ENCODE results near the gene PRKG1. TPM values are rescaled to one million over a fixed set of nuclear protein-coding genes. Genes with fewer than 3 reads are reported as not detected.

Gene PRKG1
- total and polyA plus RNA-seq, 2 experiments from 2014 or later, result 18.2 to 21.1 TPM

DNA sequence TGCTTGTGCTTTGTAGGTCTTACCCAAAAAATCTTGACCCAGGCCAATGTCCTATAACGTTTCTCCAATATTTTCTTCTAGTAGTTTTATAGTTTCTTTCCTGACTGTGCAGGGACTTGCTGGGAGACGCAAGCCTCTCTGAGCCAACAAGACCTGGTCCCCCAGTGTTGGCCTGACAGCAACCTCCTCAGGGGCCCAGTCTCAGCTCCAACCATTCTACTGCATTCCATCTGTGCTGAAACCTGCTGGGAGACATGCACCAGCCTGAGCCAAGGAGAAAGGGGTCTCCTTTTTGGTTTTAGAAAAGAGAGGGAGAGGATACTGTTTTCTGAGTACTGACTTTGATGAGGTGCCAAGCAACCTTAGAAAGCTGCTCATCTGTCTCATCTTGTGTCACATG lies 251.4 kb downstream of the PRKG1 start:
- DNase-seq (ENCODE audit: low spot score), result peak; percentile 7
- Histone ChIP-seq H4K20me1 (replicated peaks; ENCODE audit: insufficient read depth) (no peaks in the 10 kb centered on the region), H3K27me3 (ENCODE audit: insufficient read depth) (no peaks in the 10 kb centered on the region), H3K79me2 (replicated peaks; ENCODE audit: insufficient read depth) (no peaks in the 10 kb centered on the region), H3K4me1 (ENCODE audit: insufficient read depth) (no peaks in the 10 kb centered on the region), H3K27ac (ENCODE audit: low read depth) (no peak overlapping the region), H3K36me3 (ENCODE audit: insufficient read depth) (no peaks in the 10 kb centered on the region), H2AFZ (no peak overlapping the region), H3F3A (replicated peaks; ENCODE audit: low read depth) (no peaks in the 10 kb centered on the region), H3K9me2 (ENCODE audit: insufficient read depth) (no peaks in the 10 kb centered on the region), H3K4me2 (no peak overlapping the region), H3K4me3 (no peak overlapping the region)
- Mint-ChIP-seq H3K27me3 (ENCODE audit: insufficient read depth, low read depth, poor library complexity) (peaks cover 3% of the 10 kb centered on the region), H3K4me3 (no peak overlapping the region), H3K4me1 (peaks cover 4% of the 10 kb centered on the region; the same call in 2 of the 3 replicates), H3K27ac (peak overlapping the region; percentile 8; the same call in 1 of the 2 replicates), H3K9me3 (no peaks in the 10 kb centered on the region), H3K36me3 (ENCODE audit: low read depth) (peaks cover 6% of the 10 kb centered on the region; the same call in 1 of the 3 replicates)
- TF ChIP-seq CREB1 (CRISPR knock-in tag; IDR thresholded peaks at IDR 0.05; ENCODE audit: low read depth), result no peak
- no peak for TF ChIP-seq EZH2 (IDR thresholded peaks at IDR 0.05; ENCODE audit: low read depth, unreplicated experiment)
- no peak for TF ChIP-seq NANOG (IDR thresholded peaks at IDR 0.05; ENCODE audit: borderline replicate concordance)
- no peak for TF ChIP-seq ZNF114 (CRISPR knock-in tag; IDR thresholded peaks at IDR 0.05)
- TF ChIP-seq, protein P1, sequence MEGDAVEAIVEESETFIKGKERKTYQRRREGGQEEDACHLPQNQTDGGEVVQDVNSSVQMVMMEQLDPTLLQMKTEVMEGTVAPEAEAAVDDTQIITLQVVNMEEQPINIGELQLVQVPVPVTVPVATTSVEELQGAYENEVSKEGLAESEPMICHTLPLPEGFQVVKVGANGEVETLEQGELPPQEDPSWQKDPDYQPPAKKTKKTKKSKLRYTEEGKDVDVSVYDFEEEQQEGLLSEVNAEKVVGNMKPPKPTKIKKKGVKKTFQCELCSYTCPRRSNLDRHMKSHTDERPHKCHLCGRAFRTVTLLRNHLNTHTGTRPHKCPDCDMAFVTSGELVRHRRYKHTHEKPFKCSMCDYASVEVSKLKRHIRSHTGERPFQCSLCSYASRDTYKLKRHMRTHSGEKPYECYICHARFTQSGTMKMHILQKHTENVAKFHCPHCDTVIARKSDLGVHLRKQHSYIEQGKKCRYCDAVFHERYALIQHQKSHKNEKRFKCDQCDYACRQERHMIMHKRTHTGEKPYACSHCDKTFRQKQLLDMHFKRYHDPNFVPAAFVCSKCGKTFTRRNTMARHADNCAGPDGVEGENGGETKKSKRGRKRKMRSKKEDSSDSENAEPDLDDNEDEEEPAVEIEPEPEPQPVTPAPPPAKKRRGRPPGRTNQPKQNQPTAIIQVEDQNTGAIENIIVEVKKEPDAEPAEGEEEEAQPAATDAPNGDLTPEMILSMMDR (conservative IDR thresholded peaks at IDR 0.05; ENCODE audit: low read depth in 2 of 2), result no peak
- TF ChIP-seq, protein P2, sequence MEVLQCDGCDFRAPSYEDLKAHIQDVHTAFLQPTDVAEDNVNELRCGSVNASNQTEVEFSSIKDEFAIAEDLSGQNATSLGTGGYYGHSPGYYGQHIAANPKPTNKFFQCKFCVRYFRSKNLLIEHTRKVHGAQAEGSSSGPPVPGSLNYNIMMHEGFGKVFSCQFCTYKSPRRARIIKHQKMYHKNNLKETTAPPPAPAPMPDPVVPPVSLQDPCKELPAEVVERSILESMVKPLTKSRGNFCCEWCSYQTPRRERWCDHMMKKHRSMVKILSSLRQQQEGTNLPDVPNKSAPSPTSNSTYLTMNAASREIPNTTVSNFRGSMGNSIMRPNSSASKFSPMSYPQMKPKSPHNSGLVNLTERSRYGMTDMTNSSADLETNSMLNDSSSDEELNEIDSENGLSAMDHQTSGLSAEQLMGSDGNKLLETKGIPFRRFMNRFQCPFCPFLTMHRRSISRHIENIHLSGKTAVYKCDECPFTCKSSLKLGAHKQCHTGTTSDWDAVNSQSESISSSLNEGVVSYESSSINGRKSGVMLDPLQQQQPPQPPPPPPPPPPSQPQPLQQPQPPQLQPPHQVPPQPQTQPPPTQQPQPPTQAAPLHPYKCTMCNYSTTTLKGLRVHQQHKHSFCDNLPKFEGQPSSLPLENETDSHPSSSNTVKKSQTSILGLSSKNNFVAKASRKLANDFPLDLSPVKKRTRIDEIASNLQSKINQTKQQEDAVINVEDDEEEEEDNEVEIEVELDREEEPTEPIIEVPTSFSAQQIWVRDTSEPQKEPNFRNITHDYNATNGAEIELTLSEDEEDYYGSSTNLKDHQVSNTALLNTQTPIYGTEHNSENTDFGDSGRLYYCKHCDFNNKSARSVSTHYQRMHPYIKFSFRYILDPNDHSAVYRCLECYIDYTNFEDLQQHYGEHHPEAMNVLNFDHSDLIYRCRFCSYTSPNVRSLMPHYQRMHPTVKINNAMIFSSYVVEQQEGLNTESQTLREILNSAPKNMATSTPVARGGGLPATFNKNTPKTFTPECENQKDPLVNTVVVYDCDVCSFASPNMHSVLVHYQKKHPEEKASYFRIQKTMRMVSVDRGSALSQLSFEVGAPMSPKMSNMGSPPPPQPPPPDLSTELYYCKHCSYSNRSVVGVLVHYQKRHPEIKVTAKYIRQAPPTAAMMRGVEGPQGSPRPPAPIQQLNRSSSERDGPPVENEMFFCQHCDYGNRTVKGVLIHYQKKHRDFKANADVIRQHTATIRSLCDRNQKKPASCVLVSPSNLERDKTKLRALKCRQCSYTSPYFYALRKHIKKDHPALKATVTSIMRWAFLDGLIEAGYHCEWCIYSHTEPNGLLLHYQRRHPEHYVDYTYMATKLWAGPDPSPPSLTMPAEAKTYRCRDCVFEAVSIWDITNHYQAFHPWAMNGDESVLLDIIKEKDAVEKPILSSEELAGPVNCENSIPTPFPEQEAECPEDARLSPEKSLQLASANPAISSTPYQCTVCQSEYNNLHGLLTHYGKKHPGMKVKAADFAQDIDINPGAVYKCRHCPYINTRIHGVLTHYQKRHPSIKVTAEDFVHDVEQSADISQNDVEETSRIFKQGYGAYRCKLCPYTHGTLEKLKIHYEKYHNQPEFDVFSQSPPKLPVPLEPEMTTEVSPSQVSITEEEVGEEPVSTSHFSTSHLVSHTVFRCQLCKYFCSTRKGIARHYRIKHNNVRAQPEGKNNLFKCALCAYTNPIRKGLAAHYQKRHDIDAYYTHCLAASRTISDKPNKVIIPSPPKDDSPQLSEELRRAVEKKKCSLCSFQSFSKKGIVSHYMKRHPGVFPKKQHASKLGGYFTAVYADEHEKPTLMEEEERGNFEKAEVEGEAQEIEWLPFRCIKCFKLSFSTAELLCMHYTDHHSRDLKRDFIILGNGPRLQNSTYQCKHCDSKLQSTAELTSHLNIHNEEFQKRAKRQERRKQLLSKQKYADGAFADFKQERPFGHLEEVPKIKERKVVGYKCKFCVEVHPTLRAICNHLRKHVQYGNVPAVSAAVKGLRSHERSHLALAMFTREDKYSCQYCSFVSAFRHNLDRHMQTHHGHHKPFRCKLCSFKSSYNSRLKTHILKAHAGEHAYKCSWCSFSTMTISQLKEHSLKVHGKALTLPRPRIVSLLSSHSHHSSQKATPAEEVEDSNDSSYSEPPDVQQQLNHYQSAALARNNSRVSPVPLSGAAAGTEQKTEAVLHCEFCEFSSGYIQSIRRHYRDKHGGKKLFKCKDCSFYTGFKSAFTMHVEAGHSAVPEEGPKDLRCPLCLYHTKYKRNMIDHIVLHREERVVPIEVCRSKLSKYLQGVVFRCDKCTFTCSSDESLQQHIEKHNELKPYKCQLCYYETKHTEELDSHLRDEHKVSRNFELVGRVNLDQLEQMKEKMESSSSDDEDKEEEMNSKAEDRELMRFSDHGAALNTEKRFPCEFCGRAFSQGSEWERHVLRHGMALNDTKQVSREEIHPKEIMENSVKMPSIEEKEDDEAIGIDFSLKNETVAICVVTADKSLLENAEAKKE (CRISPR knock-in tag; IDR thresholded peaks at IDR 0.05), result no peak
- TF ChIP-seq JUNB (IDR thresholded peaks at IDR 0.05; ENCODE audit: unreplicated experiment), result no peak
- no peak for TF ChIP-seq STAT1 (IDR thresholded peaks at IDR 0.05; ENCODE audit: unreplicated experiment)
- TF ChIP-seq ZNF331 (CRISPR knock-in tag; IDR thresholded peaks at IDR 0.05; ENCODE audit: low read depth), result no peak
- no peak for TF ChIP-seq EZH2phosphoT487 (IDR thresholded peaks at IDR 0.05; ENCODE audit: unreplicated experiment)
- no peak for TF ChIP-seq POLR2AphosphoS5 (IDR thresholded peaks at IDR 0.05; ENCODE audit: low read depth)
- TF ChIP-seq, protein P3, sequence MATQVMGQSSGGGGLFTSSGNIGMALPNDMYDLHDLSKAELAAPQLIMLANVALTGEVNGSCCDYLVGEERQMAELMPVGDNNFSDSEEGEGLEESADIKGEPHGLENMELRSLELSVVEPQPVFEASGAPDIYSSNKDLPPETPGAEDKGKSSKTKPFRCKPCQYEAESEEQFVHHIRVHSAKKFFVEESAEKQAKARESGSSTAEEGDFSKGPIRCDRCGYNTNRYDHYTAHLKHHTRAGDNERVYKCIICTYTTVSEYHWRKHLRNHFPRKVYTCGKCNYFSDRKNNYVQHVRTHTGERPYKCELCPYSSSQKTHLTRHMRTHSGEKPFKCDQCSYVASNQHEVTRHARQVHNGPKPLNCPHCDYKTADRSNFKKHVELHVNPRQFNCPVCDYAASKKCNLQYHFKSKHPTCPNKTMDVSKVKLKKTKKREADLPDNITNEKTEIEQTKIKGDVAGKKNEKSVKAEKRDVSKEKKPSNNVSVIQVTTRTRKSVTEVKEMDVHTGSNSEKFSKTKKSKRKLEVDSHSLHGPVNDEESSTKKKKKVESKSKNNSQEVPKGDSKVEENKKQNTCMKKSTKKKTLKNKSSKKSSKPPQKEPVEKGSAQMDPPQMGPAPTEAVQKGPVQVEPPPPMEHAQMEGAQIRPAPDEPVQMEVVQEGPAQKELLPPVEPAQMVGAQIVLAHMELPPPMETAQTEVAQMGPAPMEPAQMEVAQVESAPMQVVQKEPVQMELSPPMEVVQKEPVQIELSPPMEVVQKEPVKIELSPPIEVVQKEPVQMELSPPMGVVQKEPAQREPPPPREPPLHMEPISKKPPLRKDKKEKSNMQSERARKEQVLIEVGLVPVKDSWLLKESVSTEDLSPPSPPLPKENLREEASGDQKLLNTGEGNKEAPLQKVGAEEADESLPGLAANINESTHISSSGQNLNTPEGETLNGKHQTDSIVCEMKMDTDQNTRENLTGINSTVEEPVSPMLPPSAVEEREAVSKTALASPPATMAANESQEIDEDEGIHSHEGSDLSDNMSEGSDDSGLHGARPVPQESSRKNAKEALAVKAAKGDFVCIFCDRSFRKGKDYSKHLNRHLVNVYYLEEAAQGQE (IDR thresholded peaks at IDR 0.05; ENCODE audit: unreplicated experiment), result no peak
- TF ChIP-seq, protein P4, sequence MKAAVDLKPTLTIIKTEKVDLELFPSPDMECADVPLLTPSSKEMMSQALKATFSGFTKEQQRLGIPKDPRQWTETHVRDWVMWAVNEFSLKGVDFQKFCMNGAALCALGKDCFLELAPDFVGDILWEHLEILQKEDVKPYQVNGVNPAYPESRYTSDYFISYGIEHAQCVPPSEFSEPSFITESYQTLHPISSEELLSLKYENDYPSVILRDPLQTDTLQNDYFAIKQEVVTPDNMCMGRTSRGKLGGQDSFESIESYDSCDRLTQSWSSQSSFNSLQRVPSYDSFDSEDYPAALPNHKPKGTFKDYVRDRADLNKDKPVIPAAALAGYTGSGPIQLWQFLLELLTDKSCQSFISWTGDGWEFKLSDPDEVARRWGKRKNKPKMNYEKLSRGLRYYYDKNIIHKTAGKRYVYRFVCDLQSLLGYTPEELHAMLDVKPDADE (IDR thresholded peaks at IDR 0.05), result no peak
- ATAC-seq, result peak; percentile 58

Measured in GM23338 (cell line).